Germinal center (tissue), 1 donor: ENCODE measurements around the gene RAB11FIP3.

Source experiments
- DNase-seq: peaks from one replicate; pipeline ENCODE4 v3.0.0; 2012; ENCODE audit warnings: mixed read lengths, low spot score

The RAB11FIP3 gene

DNA sequence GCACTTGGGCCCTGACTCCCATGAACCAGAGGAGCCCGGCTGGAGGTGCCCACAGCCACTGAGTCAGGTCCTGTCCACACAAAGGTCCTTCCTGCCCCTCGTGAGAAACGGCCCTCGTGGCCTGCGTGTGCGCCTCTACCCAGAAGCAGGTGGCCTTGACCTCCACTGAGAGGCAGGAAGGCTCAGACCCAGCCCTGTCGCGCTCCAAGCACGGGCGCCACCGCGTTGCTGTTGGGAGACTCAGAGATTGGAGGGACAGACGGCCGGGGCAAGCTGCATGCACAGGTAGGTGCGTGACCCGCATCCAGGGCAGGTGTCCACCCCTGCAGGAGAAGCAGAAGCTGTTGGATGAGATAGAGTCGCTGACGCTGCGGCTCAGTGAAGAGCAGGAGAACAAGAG is 94.0 kb downstream of the RAB11FIP3 start:
- DNase-seq = no peak

DNA sequence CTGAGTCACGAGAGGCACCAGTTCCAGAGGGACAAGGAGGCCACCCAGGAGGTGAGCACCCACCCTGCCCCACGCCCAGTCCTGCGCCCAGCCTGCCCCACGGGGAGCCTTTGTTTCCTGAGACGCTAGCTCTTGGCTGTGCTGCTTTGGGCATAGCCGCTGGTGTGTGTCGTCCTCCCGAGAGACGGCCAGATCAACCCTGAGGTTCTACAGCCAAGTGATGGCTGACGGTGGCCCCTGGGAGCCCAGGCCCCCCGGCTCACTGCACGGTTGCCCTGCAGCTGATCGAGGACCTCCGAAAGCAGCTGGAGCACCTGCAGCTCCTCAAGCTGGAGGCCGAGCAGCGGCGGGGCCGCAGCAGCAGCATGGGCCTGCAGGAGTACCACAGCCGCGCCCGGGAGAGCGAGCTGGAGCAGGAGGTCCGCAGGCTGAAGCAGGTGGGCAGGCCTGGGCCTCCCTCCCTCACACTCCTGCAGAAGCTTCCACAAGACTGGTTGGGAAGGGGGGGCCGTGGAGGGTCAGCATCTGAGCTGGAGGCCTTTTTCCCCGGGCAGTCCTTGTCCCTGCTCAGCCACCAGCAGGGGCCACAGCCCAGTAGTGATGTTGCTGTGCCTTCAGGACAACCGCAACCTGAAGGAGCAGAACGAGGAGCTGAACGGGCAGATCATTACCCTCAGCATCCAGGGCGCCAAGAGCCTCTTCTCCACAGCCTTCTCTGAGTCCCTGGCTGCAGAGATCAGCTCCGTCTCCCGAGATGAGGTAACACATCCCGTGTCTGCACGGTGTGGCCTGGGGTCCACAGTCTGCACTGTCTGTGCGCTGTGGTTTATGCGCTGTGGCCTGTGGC is 94.6 kb downstream of the RAB11FIP3 start:
- no peak for DNase-seq

- no peak for DNase-seq
These were observed 95.4 kb downstream of the RAB11FIP3 start for GRCh38 chr16:520847-521246.

GRCh38 chr16:521381-522210 is 96.1 kb downstream of the RAB11FIP3 start:
- DNase-seq = no peak

DNA sequence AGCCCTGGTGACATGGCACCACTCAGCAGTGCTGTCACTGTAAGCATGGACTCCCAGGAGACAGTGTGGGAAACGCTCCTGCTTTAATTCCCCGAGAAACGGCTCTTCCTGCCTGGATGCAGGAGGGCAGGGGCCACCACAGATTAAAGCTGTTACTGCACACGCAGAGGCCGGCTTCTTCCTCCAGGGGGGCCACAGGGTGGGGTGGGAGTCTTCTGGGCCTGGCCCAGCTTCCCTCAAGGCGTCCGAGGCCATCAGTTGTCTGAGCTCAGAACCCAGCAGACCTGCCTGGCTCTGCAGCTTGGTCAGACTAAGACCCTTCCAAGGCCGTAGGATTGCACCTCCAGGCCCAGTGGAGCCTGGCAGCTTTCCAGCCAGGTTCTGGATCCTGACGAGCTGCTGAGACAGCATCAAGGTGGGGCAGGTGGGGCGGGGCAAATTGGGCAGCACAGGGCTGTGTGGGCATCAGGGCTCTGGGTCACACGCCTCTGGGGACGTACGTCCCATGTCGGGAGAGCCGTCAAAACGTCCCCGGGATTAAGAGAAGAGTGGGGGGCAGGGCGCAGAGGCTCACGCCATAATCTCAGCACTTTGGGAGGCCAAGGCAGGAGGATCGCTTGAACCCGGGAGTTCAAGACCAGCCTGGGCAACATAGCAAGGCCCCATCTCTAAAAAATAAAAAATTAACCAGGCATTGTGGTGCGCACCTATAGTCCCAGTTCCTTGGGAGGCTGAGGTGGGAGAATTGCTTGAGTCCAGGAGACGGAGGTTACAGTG is 97.1 kb downstream of the RAB11FIP3 start:
- DNase-seq = no peak

DNA sequence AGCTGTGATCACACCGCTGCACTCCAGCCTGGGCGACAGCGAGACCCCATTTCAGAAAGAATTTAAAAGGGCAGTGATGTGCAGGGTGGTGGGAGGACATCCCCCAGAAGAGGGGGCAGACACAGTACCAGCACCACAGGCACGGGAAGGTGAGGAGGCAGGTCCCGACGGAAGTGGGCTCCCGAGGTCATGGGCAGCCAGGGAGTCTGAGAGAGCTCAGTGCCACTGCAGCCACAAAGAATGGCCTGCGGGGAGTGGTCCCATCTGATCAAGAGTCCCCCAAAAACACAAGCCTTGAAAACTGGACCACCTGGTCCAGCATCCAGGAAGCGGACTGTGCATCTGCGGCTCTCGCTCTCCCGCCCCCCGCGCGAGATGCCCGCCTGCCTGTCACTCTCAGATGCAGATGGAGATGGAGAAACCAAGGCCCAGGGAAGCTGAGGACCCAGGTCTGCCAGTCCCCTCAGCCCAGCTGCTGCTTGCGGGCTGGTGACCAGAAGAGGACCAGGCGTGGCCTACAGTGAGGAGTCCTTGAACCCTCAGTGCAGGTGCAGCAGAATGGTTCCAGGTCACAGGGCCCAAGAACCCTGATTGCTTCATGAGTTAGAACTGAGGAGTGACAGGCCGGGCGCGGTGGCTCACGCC is 97.8 kb downstream of the RAB11FIP3 start:
- DNase-seq = no peak

DNA sequence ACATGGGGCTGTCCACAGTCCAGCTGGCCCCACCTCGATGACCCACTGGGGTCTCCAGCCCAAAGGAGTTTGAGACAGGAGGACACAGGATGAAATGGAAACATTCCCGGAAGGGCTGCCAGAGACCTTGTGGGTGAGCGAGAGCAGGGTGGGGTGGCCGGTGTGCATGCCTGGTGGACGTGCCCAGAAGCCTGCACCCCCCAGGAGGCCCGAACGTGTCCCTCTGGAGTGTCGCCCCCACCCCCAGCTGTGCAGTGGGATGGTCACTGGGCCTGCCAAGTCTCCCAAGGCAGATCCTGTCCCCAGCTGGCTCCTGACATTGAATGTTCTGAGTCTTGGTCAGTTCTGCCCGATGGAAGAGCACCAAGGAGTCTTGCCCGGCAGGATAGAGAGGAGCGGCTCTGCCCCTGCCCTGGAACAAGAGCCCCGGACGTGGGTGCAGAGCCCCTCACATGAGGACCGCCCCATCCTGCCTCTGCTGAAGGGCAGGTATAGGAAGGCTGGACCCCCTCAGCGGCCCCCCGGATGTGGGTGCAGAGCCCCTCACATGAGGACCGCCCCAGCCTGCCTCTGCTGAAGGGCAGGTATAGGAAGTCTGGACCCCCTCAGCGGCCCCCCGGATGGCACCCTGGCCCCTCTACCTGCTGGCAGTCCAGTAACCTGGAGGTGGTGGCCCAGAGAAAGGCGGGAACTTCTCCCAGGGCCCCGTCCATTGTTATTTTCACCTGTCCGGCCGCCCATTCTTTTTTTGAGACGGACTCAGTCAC is 99.0 kb downstream of the RAB11FIP3 start:
- no peak for DNase-seq

- no peak for DNase-seq
These were observed 99.7 kb downstream of the RAB11FIP3 start for GRCh38 chr16:525123-525519.

DNA sequence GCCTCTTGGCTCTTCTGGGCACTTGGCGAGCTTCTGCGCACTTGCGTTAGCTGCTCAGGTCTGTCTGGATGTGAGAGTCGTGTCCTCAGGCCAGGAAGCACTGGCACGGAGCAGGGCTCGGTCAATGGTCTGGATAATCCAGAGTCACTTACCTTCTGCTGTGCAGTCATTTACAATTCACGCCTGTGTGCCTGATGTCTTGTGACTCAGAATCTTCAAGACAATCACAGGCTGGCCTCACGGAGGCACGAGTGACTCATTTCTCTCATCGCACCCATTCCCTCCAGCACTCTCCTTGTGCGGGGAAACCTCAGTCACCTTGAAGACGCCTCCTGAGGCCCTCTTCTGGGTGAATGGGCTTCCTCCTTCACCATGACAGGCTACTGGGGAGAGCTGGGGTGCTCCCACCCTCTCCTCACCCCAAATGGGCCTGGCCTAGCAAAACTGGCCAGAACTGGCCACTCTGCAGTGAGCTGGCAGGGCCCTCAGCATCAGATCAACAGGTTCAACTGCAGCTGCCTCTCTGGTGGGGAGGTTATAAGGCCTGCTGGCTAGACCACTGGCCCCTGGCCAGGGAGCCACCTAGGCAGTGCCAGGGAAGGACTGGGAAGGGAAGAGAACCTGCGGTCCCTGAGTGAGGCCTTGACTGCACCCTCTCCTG is 100.2 kb downstream of the RAB11FIP3 start:
- DNase-seq = no peak

- no peak for DNase-seq
These were observed 100.9 kb downstream of the RAB11FIP3 start for GRCh38 chr16:526181-527014.

DNA sequence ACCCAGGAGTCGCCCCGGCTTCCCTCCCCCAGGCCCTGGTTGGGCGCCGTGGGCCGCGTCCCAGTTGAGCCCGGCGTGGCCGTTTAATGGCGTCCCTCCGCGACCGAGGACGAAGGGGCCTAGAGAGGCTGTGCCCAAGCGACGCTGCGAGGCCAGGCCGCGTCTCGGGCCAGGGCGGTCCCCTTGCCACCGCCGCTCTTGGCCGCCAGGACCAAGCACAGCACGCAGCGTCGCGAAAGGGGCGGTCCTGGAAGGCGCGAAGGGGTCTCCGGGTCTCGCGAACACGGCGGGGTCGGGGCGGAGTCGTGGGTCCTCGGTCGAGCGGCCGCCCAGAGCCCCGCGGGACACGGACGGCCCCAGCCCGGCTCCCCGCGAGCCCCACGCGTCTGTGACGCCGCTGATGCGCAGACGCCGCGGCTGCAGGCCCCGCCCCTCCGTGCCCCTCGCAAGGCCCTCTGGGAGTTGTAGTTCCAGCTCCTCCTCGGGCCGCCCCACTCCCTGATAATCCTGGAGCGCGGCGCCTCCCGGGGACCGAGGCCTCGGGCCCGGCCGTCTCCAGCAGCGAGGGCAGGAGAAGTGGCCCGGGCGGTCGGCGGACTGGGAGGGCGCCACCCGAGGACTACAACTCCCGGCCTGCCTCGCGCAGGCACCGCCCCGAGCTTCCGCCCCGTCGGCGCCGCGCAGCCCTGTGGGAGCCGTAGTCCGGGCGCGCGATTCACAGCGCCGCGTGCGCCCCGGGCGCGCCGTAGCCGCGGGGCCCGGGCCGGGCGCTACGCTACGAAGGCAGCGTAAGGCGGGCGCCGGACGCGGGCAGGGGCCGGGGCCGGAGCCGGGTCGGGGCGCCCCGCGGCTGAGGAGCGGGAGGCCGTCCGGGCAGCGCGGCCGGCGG is 101.8 kb downstream of the RAB11FIP3 start, which contains the start of gene CAPN15:
CAPN15 (plus strand) TSS at position 698 of the 889 bp plus-strand sequence. CDS start 19,127 bp downstream, outside the sequence.
- peak; percentile 84 for DNase-seq

GRCh38 chr16:528111-529011 is 102.9 kb downstream of the RAB11FIP3 start:
- no peak for DNase-seq

DNA sequence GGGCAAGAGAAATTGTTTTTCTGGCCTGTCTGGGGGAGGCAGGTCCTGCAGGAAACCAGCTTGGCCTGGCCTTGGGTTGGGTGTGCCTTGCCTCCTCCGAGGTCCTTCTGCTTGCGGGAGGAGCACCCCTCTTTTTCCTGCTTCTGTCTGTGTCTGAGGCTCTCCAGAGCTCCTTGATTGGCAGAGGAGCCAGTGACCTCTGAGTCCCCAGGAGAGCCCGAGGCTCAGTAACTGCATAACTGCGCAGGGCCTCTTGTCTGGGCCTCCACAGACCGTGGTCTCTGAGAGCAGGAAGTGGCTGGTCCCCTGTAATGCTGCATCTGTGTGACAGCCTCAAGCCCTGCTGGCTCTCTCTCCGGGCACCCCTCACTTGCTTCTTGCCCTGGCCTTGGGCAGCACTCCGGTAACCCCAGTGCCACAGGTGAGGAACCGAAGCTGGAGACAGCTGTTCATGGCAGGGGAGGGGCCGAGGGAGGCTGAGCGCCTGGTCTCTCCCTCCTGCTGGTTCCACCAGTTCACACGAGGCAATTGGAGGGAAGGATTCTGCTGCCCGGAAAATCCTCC is 103.6 kb downstream of the RAB11FIP3 start:
- DNase-seq = no peak

DNA sequence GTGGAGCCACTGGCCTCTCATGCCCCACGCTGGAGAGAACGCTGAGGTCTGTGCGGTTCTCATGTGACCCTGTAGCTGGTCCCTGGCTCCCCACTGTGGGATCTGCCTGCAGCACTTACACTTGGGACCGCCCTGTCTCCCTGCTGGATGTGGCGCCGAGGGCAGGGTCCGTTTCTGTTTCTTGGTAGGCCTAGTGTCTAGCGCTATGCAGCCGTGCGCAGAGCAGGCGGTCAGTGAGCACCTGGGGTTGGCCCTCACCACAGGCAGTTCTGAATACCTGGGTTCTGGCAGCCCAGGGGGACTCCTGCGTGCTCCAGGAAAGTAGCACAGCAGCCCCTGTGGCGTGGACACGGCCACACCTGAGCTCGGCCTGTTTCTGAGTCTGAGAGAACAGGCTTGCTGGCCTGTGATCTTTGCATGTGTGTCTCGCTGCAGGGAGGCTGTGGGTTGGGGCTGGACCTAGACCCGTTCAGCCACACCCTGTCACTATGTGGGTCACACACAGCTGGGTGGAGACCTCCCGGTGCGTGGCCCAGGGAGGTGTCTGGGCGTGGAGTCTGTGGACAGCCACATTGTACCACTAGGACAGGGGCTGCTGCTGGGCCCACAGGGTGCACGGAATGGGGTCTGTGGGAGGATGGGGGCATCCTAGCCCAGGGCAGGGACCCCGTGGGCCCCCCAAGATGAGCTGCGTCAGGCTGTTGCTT is 104.8 kb downstream of the RAB11FIP3 start:
- DNase-seq = no peak

- no peak for DNase-seq
These were observed 106.2 kb downstream of the RAB11FIP3 start for GRCh38 chr16:531494-532125.
